SK-N-SH (cell line): ENCODE measurements around the gene ADIRF. TPM values are rescaled to one million over a fixed set of nuclear protein-coding genes. Genes with fewer than 3 reads are reported as not detected.

Source experiments
- CTCF ChIA-PET: fragments of 300-600, 350-600 bp; formaldehyde crosslinking; extraction: SDS; loops from one replicate; lab custom pipeline; 2021; lab: Yijun Ruan, JAX
- POLR2A ChIA-PET: fragments of 350-600 bp; sonication (Branson Sonifier 250); formaldehyde crosslinking; extraction: SDS; loops from one replicate; lab custom pipeline; 2020; ENCODE audit warnings: antibody characterized with exemption, inconsistent platforms; lab: Yijun Ruan, JAX
- DNase-seq: peaks from one replicate; pipeline ENCODE4 v3.0.0; 2012
- H2AFZ ChIP-seq: fragments of 200-600 bp; sonication (generic); 2 replicates; pipeline ENCODE4 v1.8.1; 2016; ENCODE audit warnings: antibody characterized with exemption, mild to moderate bottlenecking, low read depth
- H3F3A ChIP-seq: fragments of 200-600 bp; sonication (generic); replicated peaks from 2 replicates; pipeline ENCODE3; 2016; ENCODE audit warnings: antibody characterized with exemption, mild to moderate bottlenecking; ENCODE audit not compliant: insufficient read depth
- H3K27ac ChIP-seq, 2 experiments: fragments of 200-500 bp in 1 of 2; fragments of 200-600 bp in 1 of 2; sonication (Bioruptor generic) in 1 of 2; sonication (generic), shearing (Covaris generic) in 1 of 2; 2 replicates each; pipeline versions ENCODE4 v1.5.1 to v1.6.1; 2014 to 2016; ENCODE audit warnings: low read depth in 2 of 2, inconsistent platforms in 1 of 2, low read length in 1 of 2, mild to moderate bottlenecking in 1 of 2, mixed read lengths in 1 of 2
- H3K27me3 ChIP-seq: fragments of 200-600 bp; sonication (generic), shearing (Covaris generic); 2 replicates; pipeline ENCODE4 v1.6.1; 2016; ENCODE audit warnings: mixed run types; ENCODE audit not compliant: insufficient read depth
- H3K36me3 ChIP-seq, 2 experiments: fragments of 200-500 bp in 1 of 2; fragments of 200-600 bp in 1 of 2; sonication (Bioruptor generic) in 1 of 2; sonication (generic) in 1 of 2; replicated peaks in 1 of 2; 2 replicates each; pipeline versions ENCODE3 to v1.5.1; 2014 to 2016; ENCODE audit warnings: low read length in 1 of 2, mild to moderate bottlenecking in 1 of 2; ENCODE audit not compliant: insufficient read depth in 2 of 2, control insufficient read depth in 1 of 2
- H3K4me1 ChIP-seq, 2 experiments: fragments of 200-500 bp in 1 of 2; fragments of 200-600 bp in 1 of 2; sonication (Bioruptor generic) in 1 of 2; sonication (generic), shearing (Covaris generic) in 1 of 2; 2 replicates each; pipeline versions ENCODE4 v1.5.1 to v1.6.1; 2014 to 2016; ENCODE audit warnings: low read depth in 1 of 2, low read length in 1 of 2, mixed run types in 1 of 2; ENCODE audit not compliant: insufficient read depth in 2 of 2, control insufficient read depth in 1 of 2
- H3K4me2 ChIP-seq: fragments of 200-600 bp; sonication (generic), shearing (Covaris generic); 2 replicates; pipeline ENCODE4 v1.6.1; 2017; ENCODE audit warnings: mixed run types
- H3K4me3 ChIP-seq, 2 experiments: fragments of 200-500 bp in 1 of 2; fragments of 200-600 bp in 1 of 2; sonication (Bioruptor generic) in 1 of 2; sonication (generic), shearing (Covaris generic) in 1 of 2; 2 replicates each; pipeline versions ENCODE4 v1.5.1 to v1.8.1; 2014 to 2016; ENCODE audit warnings: low read depth in 2 of 2, inconsistent platforms in 1 of 2, low read length in 1 of 2, mild to moderate bottlenecking in 1 of 2, mixed read lengths in 1 of 2, moderate library complexity in 1 of 2
- H3K79me2 ChIP-seq: fragments of 200-600 bp; sonication (generic); 2 replicates; pipeline ENCODE4 v1.8.1; 2017; ENCODE audit warnings: mild to moderate bottlenecking; ENCODE audit not compliant: insufficient read depth
- H3K9ac ChIP-seq: fragments of 200-600 bp; sonication (generic); 2 replicates; pipeline ENCODE4 v1.6.1; 2017; ENCODE audit warnings: mixed run types
- H3K9me2 ChIP-seq: fragments of 200-600 bp; sonication (generic); 2 replicates; pipeline ENCODE4 v1.6.1; 2017; ENCODE audit warnings: mixed run types
- H3K9me3 ChIP-seq: fragments of 200-600 bp; sonication (generic); 2 replicates; pipeline ENCODE4 v1.6.1; 2017; ENCODE audit warnings: mixed run types, mild to moderate bottlenecking, moderate library complexity
- H4K20me1 ChIP-seq: fragments of 200-600 bp; sonication (generic); 2 replicates; pipeline ENCODE4 v1.6.1; 2017; ENCODE audit warnings: mild to moderate bottlenecking, mixed run types; ENCODE audit not compliant: insufficient read depth
- CHD2 ChIP-seq: fragments of 150-350 bp; IDR thresholded peaks from 2 replicates; pipeline ENCODE4 v1.6.1; 2018; ENCODE audit warnings: low read length; ENCODE audit not compliant: partially characterized antibody
- EP300 ChIP-seq, 2 experiments: IDR thresholded peaks; 2 replicates each; pipeline versions ENCODE4 v1.4.0 to v1.6.1; 2012; ENCODE audit warnings: borderline replicate concordance in 1 of 2, low read depth in 1 of 2, low read length in 1 of 2
- EZH2phosphoT487 ChIP-seq: fragments of 200-600 bp; sonication (generic); IDR thresholded peaks from 2 replicates; pipeline ENCODE4 v1.6.1; 2017; ENCODE audit warnings: low read depth, mixed run types, mild to moderate bottlenecking, antibody characterized with exemption, moderate library complexity, borderline replicate concordance
- GATA2 ChIP-seq: sonication (generic); formaldehyde crosslinking; IDR thresholded peaks from 2 replicates; pipeline ENCODE4 v1.5.0; 2020; ENCODE audit warnings: mild to moderate bottlenecking, missing genetic modification reagents
- IRF3 ChIP-seq: fragments of 150-350 bp; IDR thresholded peaks from 2 replicates; pipeline ENCODE4 v1.6.1; 2016; ENCODE audit warnings: mild to moderate bottlenecking, low read depth, low read length
- NFIC ChIP-seq: IDR thresholded peaks from 2 replicates; pipeline ENCODE4 v1.4.0; 2012; ENCODE audit warnings: borderline replicate concordance
- POLR2AphosphoS5 ChIP-seq: IDR thresholded peaks from 2 replicates; pipeline ENCODE4 v1.6.1; 2012; ENCODE audit warnings: low read depth, low read length
- SMC3 ChIP-seq: IDR thresholded peaks from 2 replicates; pipeline ENCODE4 v1.6.1; 2012; ENCODE audit warnings: low read depth, low read length, improper control_type of control experiment
- TAF1 ChIP-seq: IDR thresholded peaks from 2 replicates; pipeline ENCODE4 v1.6.1; 2012; ENCODE audit warnings: low read depth, mild to moderate bottlenecking, low read length, moderate library complexity, borderline replicate concordance
- TCF12 ChIP-seq: IDR thresholded peaks from 2 replicates; pipeline ENCODE4 v1.4.0; 2012
- YY1 ChIP-seq: IDR thresholded peaks from 2 replicates; pipeline ENCODE4 v1.4.0; 2012; ENCODE audit warnings: low read depth, mild to moderate bottlenecking
- WGBS: methylation state at CpG from one replicate; pipeline ENCODE4 v1.1.6; 2017; ENCODE audit warnings: low lambda C conversion rate; 5-methylcytosine and 5-hydroxymethylcytosine counted together
- polyA plus RNA-seq, 3 experiments: library from polyadenylated mRNA; depleted of rRNA; stranded (reverse); fragments of >200 nt; gene quantifications; 2 replicates each; pipeline ENCODE4 v1.2.3, GENCODE V29; 2012
- TF ChIP-seq, protein P1 (sequence below): IDR thresholded peaks from 2 replicates; pipeline ENCODE4 v1.6.1; 2012; ENCODE audit warnings: mild to moderate bottlenecking, low read depth, low read length, moderate library complexity
- TF ChIP-seq, protein P2 (sequence below): IDR thresholded peaks from 2 replicates; pipeline ENCODE4; 2012

ADIRF gene
- polyA plus RNA-seq, 1 of the 3 experiments (the other 2 are of a cell fraction) = not detected

GRCh38 chr10:86974484-86974883 is 6.2 kb downstream of the ADIRF start:
- POLR2A ChIA-PET = no interaction called here
- no peaks in the 10 kb centered on the region for H4K20me1 ChIP-seq
- CTCF ChIA-PET = no interaction called here
- H3K79me2 ChIP-seq = no peaks in the 10 kb centered on the region
- H2AFZ ChIP-seq = no peak overlapping the region
- no peaks in the 10 kb centered on the region; a peak in 1 of 4 replicates for H3K4me1 ChIP-seq
- DNase-seq = no peak
- TF ChIP-seq NFIC (no peak), EZH2phosphoT487 (no peak), YY1 (no peak), POLR2AphosphoS5 (no peak), EP300 (IDR thresholded peaks at IDR 0.05; ENCODE audit: borderline replicate concordance in 1 of 2, low read depth in 1 of 2, low read length in 1 of 2) (no peak), TCF12 (no peak), IRF3 (no peak), SMC3 (no peak), GATA2 (CRISPR knock-in tag) (no peak), TAF1 (no peak), CHD2 (no peak)
- TF ChIP-seq, protein P1, sequence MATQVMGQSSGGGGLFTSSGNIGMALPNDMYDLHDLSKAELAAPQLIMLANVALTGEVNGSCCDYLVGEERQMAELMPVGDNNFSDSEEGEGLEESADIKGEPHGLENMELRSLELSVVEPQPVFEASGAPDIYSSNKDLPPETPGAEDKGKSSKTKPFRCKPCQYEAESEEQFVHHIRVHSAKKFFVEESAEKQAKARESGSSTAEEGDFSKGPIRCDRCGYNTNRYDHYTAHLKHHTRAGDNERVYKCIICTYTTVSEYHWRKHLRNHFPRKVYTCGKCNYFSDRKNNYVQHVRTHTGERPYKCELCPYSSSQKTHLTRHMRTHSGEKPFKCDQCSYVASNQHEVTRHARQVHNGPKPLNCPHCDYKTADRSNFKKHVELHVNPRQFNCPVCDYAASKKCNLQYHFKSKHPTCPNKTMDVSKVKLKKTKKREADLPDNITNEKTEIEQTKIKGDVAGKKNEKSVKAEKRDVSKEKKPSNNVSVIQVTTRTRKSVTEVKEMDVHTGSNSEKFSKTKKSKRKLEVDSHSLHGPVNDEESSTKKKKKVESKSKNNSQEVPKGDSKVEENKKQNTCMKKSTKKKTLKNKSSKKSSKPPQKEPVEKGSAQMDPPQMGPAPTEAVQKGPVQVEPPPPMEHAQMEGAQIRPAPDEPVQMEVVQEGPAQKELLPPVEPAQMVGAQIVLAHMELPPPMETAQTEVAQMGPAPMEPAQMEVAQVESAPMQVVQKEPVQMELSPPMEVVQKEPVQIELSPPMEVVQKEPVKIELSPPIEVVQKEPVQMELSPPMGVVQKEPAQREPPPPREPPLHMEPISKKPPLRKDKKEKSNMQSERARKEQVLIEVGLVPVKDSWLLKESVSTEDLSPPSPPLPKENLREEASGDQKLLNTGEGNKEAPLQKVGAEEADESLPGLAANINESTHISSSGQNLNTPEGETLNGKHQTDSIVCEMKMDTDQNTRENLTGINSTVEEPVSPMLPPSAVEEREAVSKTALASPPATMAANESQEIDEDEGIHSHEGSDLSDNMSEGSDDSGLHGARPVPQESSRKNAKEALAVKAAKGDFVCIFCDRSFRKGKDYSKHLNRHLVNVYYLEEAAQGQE = no peak
- TF ChIP-seq, protein P2, sequence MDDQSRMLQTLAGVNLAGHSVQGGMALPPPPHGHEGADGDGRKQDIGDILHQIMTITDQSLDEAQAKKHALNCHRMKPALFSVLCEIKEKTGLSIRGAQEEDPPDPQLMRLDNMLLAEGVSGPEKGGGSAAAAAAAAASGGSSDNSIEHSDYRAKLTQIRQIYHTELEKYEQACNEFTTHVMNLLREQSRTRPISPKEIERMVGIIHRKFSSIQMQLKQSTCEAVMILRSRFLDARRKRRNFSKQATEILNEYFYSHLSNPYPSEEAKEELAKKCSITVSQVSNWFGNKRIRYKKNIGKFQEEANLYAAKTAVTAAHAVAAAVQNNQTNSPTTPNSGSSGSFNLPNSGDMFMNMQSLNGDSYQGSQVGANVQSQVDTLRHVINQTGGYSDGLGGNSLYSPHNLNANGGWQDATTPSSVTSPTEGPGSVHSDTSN = no peak
- TF ChIP-seq, all 33 proteins: peak for 0
- Histone ChIP-seq H3K9ac (no peak overlapping the region), H3K36me3 (no peaks in the 10 kb centered on the region), H3K27ac (no peak overlapping the region), H3F3A (no peaks in the 10 kb centered on the region), H3K4me2 (no peak overlapping the region), H3K9me3 (no peaks in the 10 kb centered on the region), H3K27me3 (no peaks in the 10 kb centered on the region), H3K4me3 (no peak overlapping the region), H3K9me2 (no peaks in the 10 kb centered on the region)
- 87% methylated on average over 7 of the region's 7 CpGs for WGBS
